ENCODE data around the gene TUSC2.

GRCh38 chr3:50351323-50351697, 23.3 kb upstream of the TUSC2 start:
- TF ChIP-seq POLR2AphosphoS5 (IDR thresholded peaks at IDR 0.05; ENCODE audit: borderline replicate concordance, low read depth, low read length) = no peak
- no peak for TF ChIP-seq EZH2 (IDR thresholded peaks at IDR 0.05)
